ENCODE data around the gene PHF1.
"Not testable (repeated sequence)": the region's sequence is repeated elsewhere in the genome, so short reads cannot be mapped to it uniquely, and the experiment has no call there.

PHF1 gene

DNA sequence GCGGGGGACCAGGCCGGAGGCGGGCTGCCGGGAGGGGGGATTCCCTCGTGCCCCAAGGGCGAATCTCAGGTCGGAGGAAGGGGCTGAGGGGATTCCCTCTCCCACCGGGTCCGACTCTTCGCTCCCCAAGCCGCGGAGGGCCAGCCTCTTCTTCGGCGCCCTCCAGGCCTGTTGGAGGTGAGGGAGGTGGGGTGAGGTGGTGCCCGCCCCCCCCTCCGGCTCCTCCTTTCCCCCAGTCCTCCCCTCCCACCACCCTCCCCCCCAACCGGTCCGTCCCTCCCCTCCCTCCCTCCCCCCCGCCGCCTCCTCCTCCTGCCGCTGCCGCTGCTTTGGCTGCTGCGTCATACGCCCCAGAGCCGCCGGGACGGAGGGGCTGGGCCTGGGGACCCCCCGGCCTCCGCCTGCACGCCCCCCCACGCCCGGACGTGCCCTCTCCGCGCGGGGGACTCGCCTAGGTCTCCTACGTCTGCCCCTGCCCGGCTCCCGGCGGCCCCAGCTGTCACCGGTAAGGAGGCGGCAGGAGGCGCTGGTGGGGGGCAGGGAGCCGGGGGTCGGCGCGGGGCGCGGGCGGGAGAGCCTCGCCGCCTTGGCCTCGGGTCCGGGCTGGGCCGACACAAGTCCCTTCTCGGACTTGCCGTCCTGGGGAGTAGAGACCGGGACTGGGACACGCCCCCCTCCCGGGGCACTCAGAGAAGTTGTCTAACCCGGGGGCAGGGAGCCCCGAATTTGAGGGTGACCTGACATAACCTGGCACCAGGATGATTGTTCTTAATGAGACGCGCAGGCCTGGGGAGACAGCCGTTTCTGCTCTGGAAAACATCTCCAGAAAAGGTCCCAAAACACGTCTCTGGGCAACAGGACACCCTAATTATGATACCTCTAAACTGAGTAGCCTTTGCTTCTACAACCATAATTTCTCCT, at the start of gene PHF1:
TSS of gene PHF1 (plus strand) at position 304 of the 921 bp plus-strand sequence. CDS start 1,250 bp downstream, outside the sequence.
- in situ Hi-C loops (cut with MboI; ENCODE audit: low sequenced_read_pairs) = no loop called here

DNA sequence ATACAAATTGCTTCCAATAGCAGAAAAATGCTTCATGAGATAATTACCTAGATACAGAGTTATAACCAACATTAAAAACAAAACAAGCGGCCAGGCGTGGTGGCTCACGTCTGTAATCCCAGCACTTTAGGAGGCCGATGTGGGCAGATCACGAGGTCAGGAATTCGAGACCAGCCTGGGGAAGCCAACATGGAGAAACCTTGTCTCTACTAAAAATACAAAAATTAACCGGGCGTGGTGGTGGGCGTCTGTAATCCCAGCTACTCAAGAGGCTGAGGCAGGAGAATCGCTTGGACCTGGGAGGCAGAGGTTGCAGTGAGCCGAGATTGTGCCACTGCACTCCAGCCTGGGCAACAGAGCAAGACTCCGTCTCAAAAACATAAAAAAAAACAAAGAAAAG, 47.3 kb upstream of the PHF1 start:
- in situ Hi-C loops (cut with MboI; ENCODE audit: low sequenced_read_pairs) = not testable (repeated sequence)

DNA sequence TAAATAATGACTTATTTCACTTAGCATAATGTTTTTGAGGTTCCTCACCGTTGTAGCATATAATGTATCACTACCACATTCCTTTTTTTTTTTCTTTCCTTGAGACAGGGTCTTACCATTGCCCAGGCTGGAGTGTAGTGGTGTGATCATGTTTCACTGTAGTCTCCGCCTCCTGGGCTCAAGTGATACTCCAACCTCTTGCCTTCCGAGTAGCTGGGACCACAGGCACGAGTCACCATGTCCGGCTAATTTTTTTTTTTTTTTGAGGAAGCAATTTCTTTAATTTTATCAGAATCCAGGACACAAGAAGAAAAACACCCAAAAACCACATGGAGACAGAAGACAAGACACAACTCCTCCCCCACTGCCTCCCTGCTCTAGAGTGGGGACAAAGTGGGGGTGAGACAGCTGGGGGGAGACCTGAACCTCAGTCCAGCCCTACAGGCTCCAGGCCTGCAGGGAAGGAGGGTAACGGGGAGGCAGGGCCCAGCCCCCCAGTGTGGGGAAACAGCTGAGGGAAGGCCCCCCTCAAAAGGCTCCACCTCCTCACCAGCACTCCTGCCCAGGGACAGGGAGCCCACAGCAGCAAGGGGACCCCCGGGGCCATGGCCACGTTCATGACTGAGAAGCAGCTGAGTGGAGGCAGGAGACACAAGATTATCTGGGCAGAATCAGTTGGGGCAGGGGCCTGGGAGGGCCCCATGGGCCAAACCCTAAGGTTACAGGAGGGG, 46.2 kb upstream of the PHF1 start:
- in situ Hi-C loops (cut with MboI; ENCODE audit: low sequenced_read_pairs) = not testable (repeated sequence)

DNA sequence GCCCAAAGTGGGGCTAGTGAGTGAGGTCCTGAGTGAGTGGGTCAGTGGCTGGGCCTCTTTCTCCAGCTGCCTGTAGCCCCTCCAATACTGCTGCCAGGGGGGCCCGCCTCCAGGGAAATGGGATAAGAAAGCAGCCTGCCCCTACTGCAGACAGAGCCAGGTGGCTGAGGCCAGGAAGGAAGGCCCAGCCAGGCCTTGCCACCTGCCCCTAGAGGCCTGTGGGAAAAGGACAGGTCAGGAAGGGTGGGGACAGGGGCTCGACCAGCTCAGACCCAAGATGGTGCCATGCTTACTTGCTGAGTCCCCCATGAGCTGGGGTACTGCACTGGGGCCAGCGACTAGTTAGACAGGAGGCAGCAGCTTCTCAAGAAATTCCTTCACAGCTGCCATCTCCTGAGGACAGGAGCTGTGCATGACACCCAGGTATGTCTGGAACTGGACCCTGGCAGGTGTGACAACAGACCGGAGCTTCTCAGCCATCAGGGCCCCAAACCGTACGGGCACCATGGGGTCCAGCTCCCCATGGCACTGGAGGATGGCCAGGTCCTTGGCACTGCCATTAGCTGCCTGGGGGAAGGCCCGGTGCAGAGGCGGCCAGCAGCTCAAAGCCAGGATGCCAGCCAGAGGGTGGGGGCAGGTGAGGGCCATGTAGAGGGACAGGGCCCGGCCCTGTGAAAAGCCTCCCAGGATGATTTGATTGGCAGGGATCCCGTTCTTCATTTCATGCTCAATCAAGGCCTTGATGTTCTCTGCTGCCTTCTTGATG, 45.4 kb upstream of the PHF1 start:
- in situ Hi-C loops (cut with MboI; ENCODE audit: low sequenced_read_pairs) = not testable (repeated sequence)

DNA sequence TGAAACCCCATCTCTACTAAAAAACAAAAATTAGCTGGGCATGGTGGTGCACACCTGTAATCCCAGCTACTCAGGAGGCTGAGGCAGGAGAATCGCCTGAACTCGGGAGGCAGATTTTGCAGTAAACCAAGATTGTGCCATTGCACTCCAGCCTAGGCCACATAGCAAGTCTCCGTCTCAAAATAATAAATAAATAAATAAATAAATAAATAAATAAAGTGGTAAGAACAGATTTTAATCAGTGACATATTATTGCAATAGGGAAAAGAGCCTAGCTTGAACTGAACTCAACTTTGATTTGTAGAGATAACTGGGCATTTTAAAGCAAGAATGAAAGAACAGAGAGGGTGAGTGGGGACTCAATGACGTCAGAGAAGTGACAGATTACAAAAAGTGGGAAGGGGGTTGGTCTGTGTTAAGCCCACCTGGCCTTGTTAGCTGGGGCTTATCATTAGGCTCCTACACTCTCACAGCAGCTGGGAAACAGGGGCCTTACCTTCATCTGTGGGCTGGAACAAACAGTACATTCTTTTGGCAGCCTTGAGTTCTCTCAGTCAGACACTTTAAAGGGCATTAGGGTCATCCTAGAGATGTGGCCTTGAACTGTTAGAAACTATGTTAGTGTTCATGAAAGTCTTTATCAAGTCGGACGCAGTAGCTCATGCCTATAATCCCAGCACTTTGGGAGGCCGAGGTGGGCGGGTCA, 43.7 kb upstream of the PHF1 start:
- in situ Hi-C loops (cut with MboI; ENCODE audit: low sequenced_read_pairs) = no loop called here

DNA sequence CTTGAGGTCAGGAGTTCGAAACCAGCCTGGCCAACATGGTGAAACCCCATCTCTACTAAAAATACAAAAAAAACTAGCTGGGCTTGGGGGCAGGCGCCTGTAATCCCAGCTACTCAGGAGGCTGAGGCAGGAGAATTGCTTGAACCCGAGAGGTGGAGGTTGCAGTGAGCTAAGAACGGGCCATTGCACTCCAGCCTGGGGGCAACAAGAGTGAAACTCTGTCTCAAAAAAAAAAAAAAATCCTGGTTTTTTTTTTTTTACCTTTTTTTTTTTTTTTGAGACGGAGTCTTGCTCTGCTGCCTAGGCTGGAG, 43.1 kb upstream of the PHF1 start:
- in situ Hi-C loops (cut with MboI; ENCODE audit: low sequenced_read_pairs) = not testable (repeated sequence)

DNA sequence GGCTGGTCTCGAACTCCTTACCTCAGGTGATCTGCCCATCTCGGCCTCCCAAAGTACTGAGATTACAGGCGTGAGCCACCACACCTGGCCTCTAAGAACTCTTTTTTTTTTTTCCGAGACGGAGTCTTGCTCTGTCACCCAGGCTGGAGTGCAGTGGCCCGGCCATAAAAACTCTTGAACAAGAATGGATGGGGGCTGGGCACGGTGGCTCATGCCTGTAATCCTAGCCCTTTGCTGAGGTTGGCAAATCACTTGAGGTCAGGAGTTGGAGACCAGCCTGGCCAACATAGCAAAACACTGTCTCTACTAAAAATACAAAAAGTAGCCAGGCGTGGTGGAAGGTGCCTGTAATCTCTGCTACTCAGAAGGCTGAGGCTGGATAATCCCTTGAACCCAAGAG, 38.9 kb upstream of the PHF1 start:
- in situ Hi-C loops (cut with MboI; ENCODE audit: low sequenced_read_pairs) = not testable (repeated sequence)

DNA sequence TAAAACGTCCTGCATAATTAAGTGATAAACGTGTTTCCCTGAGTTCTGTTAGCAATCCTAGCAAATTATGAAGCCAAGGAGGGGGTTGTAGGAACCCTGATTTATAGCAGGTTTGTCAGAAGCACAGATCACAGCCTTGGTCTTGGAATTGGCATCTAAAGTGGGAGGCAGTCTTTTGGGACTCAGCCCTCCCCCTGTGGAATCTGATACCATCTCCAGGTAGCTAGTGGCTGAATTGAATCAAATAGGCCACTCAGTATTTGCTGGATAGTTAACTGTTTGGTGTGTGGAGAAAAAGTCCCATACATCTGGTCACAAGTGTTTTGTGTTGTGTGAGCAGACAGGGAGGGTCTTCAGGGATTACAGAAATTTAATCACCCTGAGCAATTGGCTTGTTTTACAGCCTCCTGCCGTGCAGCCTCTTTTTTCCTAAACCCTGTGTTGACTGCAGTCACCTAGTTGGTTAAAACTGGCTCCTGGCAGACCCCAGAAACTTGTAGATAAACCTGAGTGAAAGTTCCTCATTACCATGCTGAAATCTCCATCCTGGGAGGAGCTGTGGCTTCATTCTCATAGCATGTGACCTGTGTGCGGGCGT, 38.2 kb upstream of the PHF1 start:
- in situ Hi-C loops (cut with MboI; ENCODE audit: low sequenced_read_pairs) = no loop called here

DNA sequence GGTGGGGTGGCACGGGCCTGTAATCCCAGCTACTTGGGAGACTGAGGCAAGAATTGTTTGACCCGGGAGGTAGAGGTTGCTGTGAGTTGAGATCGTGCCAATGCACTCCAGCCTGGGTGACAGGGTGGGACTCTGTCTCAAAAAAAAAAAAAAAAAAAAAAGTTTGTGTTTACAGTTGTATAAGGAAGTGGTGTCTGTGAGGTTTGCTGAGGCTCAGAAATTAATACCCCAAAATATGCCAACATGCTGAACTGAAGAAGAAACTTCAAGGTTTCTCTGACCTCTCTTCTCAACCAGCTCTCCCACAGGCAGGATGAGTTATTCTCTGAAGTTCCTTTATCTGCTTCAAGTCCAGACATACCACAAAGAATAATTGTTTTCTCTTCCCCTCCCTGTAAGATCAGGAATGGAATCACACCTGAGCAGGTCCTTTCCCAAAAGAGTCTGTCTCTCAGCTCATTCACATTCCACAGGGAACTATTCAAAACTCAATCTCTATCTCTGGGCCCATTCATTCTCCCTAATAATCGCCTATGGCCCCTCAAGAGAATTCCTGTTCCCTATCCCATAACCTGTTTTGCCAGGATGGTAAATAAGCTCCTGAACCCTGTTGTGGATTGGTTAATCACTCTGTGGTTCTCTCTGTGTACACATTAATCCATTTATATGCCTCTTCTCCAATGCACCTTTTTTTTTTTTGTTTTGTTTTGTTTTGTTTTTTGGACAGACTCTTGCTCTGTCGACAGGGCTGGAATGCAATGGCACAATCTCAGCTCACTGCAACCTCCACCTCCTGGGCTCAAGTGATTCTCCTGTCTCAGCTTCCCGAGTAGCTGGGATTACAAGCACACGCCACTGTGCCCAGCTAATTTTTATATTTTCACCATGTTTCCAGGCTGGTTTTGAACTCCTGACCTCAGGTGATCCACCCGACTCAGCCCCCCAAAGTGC, 36.6 kb upstream of the PHF1 start:
- in situ Hi-C loops (cut with MboI; ENCODE audit: low sequenced_read_pairs) = no loop called here

DNA sequence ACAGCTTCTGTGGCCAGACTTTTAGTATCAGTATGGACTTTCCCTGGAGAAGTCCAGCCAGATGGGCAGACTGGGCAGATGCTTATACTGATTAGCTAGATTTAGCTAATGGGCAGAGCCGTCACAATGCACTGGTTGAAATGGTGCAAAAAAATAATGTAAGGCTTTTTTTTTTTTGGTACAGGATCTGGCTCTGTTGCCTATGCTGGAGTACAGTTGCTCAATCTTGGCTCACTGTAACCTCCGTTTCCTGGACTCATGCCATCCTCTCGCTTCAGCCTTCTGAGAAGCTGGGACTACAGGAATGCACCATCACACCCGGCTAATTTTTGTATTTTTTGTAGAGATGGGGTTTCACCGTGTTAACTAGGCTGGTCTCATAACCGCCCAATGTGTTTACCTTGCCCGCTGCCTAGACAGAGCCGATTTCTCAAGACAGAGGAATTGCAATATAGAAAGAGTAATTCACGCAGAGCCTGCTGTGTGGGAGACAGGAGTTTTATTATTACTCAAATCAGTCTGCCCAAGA, 35.6 kb upstream of the PHF1 start:
- in situ Hi-C loops (cut with MboI; ENCODE audit: low sequenced_read_pairs) = no loop called here

DNA sequence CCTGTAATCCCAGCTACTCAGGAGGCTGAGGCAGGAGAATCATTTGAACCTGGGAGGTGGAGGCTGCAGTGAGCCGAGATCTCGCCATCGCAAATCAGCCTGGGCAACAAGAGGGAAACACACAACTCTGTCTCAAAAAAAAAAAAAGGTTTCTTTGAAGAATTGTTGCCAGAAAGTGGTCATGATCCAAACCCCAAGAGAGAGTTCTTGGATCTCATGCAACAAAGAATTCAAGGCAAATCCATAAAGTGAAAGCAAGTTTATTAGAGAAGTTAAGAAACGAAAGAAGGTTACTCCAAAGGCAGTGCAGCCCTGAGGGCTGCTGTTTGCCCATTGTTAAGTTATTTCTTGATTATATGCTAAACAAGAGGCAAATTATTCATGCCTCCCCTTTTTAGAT, 33.6 kb upstream of the PHF1 start:
- in situ Hi-C loops (cut with MboI; ENCODE audit: low sequenced_read_pairs) = no loop called here

DNA sequence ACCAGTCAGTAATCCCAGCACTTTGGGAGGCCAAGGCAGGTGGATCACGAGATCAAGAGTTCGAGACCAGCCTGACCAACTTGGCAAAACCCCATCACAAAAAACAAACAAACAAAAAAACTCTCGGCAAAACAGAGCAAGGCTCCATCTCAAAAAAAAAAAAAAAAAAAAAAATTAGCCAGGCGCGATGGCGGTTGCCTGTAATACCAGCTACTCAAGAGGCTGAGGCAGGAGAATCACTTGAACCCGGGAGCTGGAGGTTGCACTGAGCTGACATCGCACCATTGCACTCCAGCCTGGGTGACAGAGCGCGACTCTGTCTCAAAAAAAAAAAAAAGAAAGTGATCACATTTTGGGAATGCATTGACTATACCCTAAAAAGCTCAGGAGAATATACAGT, 31.6 kb upstream of the PHF1 start:
- in situ Hi-C loops (cut with MboI; ENCODE audit: low sequenced_read_pairs) = not testable (repeated sequence)

DNA sequence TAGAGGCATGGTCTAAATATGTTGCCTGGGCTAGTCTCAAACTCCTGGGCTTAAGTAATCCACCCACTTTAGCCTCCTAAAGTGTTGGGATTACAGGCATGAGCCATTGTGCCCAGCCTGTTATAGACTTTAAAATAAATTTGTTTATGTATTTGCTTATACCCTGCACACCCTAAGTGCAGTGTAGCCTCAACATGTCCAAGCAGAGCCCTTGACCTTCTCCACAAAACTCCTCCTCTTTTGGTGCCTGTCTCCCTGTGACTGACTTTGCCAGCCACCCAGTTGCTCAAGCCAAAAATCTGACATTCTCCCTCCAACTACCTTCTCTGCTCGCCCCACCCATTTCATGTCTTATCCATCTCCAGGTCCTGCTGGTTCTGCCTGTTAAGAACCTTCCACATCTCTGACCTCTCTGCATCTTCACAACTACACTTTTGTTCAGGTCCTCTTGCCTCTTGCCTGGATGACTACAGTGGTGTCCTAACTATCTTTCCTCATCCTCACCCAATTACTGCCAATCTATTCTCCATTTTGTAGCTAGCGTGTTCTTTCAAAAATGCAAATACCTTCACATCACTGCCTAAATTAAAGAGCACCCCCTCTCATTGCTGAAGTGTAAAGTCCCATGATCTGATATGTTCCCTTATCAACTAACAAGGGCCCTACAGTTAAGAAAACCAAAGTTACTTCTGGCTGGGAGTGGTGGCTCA, 30.4 kb upstream of the PHF1 start:
- in situ Hi-C loops (cut with MboI; ENCODE audit: low sequenced_read_pairs) = no loop called here

DNA sequence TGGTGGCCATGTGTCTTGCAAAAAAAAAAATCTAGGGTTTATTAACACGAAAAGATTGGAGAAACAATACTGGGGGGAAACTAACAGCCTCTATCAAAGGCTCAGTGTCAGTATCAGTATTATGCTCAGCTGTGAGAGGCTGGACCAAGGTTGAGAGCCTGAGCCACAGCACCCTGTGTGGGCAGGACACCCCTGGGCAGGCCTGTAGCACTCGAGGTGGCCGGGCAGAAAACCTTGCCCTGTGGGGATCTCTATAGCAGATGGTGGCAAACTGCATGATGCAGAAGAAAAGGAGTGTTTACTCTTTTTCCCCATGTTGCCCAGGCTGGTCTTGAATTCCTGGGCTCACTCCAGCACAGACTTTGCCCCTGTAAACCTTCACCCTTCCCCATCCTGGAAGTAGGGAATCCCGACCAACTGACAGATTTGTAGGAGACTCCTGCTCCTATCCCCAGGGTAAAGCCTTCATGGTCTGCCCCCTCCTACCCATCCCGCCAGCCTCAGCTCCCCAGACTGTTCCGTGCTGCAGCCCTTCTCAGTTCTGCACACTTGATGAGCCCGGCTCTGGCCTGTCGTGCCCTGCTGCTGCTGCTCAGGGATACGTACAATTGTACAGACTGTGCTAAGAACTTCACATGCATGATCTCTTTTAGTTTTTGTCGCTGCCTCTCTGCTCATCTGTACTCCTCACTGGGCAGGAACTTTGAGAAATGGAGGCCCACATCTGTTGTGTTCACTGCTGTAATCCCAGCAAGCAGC, 27.2 kb upstream of the PHF1 start:
- in situ Hi-C loops (cut with MboI; ENCODE audit: low sequenced_read_pairs) = no loop called here

DNA sequence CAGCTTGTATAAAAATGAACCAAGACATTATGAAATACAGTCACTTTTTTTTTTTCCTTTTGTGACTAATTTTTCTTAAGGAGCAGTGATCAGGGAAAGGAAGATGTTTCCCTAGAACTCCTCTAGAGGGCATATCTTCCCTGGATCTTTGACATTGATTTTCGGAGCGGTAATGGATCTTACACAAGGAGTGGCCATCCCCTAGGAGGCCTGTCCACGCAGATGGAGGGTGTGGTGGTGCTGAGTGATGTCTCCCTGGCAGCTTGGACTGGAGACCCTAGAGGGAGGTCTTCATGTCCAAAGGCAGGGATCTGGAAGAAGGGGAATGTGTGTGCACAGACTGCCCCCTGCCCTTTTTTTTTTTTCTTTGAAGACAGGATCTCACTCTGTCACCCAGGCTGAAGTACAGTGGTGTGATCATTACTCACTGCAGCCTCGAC, 26.2 kb upstream of the PHF1 start:
- in situ Hi-C loops (cut with MboI; ENCODE audit: low sequenced_read_pairs) = no loop called here

DNA sequence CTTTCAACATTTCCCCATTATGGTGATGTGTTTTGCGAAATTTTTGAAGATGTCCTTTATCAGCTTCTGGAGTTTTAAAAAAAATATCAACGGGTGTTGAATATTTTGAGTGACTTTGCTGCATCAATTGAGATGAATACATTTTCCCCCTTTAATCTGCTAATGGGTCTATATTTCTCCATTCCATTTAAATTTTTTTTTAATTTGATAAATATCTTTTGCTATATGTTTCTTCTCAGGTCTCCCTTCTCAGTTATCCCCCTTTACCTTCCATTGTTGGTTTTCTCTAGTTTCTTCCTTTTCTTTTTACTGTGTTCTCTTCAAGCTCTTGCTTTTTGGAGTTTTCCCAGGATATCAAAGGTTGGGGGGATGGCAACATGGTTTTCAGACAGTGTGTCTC, 20.6 kb upstream of the PHF1 start:
- in situ Hi-C loops (cut with MboI; ENCODE audit: low sequenced_read_pairs) = no loop called here

DNA sequence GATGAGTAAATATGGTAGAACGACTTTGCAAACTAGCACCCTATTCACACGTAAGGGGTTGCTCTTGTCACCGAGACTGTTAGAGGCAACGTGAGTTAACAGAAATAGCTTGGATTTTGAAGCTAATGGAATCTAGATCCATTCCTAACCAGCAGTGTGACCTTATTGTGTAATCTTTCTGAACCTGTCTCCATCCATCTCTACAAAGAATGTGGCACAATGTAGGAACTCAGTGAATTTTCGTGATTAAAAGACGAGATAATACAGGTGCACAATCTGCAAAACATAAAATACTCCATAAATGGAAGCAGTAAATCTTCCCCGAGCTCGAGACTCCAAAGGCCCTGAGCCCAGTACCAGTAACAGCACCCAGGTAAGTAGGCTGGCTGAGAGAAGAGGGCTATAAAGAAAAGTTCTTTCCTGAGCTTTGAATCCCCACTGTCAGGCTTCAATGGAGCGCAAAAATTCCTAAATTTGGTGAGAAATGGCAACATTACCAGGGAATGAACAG, 20.0 kb upstream of the PHF1 start:
- in situ Hi-C loops (cut with MboI; ENCODE audit: low sequenced_read_pairs) = no loop called here

Data from HL-60/S4 treated with retinoic acid at 250 ng/mL for 4 days and 3 days (cell line).